Kidney (tissue), 14 donors: ENCODE results near the gene PMEPA1. TPM values are rescaled to one million over a fixed set of nuclear protein-coding genes. Genes with fewer than 3 reads are reported as not detected.

ENCODE experiments used
- DNase-seq, 5 donors: peaks; one replicate each; pipeline ENCODE4 v3.0.0-alpha.2; 2013 to 2020
- FAIRE-seq: peaks from 2 replicates; lab custom pipeline; 2012; peaks lifted over from hg19 to GRCh38; lab: Jason Lieb, UNC
- H3K27ac ChIP-seq, 2 donors: one replicate each; pipeline ENCODE4 v1.7.0; 2013; ENCODE audit warnings: low read depth in 2 of 2, low read length in 2 of 2, inconsistent platforms in 1 of 2
- H3K27me3 ChIP-seq: one replicate; pipeline ENCODE4 v1.7.1; 2013; ENCODE audit warnings: low read length, inconsistent platforms; ENCODE audit not compliant: control insufficient read depth, insufficient read depth
- H3K36me3 ChIP-seq, 3 donors: one replicate each; pipeline versions ENCODE4 v1.7.0 to v1.7.1; 2013; ENCODE audit warnings: low read length in 3 of 3, control low read depth in 1 of 3, inconsistent platforms in 1 of 3; ENCODE audit not compliant: insufficient read depth in 3 of 3, control insufficient read depth in 2 of 3
- H3K4me1 ChIP-seq, 3 donors: one replicate each; pipeline versions ENCODE4 v1.7.0 to v1.7.1; 2013; ENCODE audit warnings: low read length in 3 of 3, inconsistent platforms in 1 of 3, low read depth in 1 of 3; ENCODE audit not compliant: control insufficient read depth in 2 of 3, insufficient read depth in 2 of 3
- H3K4me3 ChIP-seq, 3 donors: one replicate each; pipeline versions ENCODE4 v1.7.0 to v1.8.1; 2013; ENCODE audit warnings: low read length in 3 of 3, control low read depth in 1 of 3, inconsistent platforms in 1 of 3
- H3K9ac ChIP-seq, 3 donors: one replicate each; pipeline versions ENCODE4 v1.7.0 to v1.7.1; 2013; ENCODE audit warnings: low read length in 3 of 3, control low read depth in 1 of 3, inconsistent platforms in 1 of 3
- H3K9me3 ChIP-seq, 3 donors: one replicate each; pipeline versions ENCODE4 v1.7.0 to v1.7.1; 2013; ENCODE audit warnings: low read length in 3 of 3, control low read depth in 1 of 3, inconsistent platforms in 1 of 3; ENCODE audit not compliant: control insufficient read depth in 2 of 3, insufficient read depth in 1 of 3
- intact Hi-C: fragments of 100-400 bp; cut with DNase I; formaldehyde crosslinking; loops from one replicate; pipeline ENCODE4 v1.11.1; 2022
- polyA plus RNA-seq: library from polyadenylated mRNA; stranded (reverse); fragments of 350-450 nt; fragmentation: Illumina TruSeq; extraction: RNeasy Lipid Tissue Mini Kit (QIAGEN cat#74804); gene quantifications from one replicate; pipeline ENCODE4 v1.2.3, GENCODE V29; 2014; ENCODE audit warnings: low read depth, low replicate concordance; ENCODE audit not compliant: insufficient read depth
- total RNA-seq: library from RNA; stranded (reverse); fragmentation: NEBNext Ultra II Directional; extraction: Animal tissue kit (Norgen Biotek cat#: 25700); gene quantifications from one replicate; pipeline ENCODE4 v1.2.1, GENCODE V29; 2021
- TF ChIP-seq, protein P1 (sequence below): IDR thresholded peaks from 3 replicates; pipeline ENCODE4 v1.5.1; 2012; ENCODE audit warnings: mild to moderate bottlenecking, moderate library complexity, borderline replicate concordance; ENCODE audit not compliant: insufficient read depth; ENCODE audit errors: extremely low read depth
- donor health status: control.
- donor health status: control.
- donor health status: control.
- donor health status: control.
- donor health status: control.
- donor health status: DM: yes; HTN: yes; CAD: no.
- donor health status: Normal renal cell carcinoma (clear cell type).

The PMEPA1 gene
- total and polyA plus RNA-seq, 2 donors from 2014 or later, result 12.9 to 30.4 TPM

DNA sequence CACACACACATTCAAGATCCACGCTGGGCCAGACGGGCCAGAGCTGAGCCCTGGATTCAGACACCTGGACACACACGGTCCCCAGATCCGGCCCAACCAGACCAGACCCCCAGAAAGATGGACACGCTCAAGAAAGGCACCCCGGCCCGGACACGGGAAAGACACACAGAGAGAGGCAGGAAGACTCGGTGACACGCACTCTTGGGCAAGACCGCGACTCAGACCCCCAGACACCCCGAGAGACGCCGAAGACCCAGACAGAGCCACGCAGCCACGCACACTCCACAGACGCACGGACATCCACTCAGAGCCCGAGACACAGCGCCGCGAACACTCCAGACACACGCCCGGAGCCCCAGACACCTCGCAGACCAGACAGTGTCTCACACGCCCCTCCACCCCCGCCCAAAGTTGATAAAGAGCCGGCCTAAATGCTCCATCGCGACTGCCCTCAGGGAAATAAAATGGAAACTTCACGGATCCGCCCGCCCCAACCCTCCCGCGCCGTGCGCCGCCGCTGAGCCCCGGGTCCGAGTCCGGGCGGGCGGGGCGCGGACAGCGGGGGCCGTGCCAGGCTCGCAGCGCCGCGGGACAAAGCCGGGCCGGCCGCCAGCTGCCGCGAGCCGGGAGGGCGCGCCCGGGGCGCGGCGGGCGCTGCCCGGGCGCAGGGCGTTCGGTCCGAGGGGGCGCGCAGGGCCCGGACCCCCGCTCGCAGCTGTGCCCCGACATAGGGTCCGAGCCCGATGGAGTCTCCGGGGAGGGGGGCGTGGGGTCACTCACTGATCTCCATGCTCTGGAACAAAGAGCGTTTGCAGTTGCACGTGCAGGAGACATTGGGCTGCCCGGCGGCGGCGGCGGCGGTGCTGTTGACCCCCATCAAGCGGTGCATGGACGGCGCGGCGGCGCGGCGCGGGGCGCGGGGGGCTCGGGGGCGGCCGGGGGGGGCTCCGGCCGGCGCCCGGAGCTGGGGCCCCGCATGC lies 831 bp downstream of the PMEPA1 start:
- intact Hi-C loops, result no loop called here
- DNase-seq, result peak in 4 of 5 donors; percentile 39 to 84 (median 68)

DNA sequence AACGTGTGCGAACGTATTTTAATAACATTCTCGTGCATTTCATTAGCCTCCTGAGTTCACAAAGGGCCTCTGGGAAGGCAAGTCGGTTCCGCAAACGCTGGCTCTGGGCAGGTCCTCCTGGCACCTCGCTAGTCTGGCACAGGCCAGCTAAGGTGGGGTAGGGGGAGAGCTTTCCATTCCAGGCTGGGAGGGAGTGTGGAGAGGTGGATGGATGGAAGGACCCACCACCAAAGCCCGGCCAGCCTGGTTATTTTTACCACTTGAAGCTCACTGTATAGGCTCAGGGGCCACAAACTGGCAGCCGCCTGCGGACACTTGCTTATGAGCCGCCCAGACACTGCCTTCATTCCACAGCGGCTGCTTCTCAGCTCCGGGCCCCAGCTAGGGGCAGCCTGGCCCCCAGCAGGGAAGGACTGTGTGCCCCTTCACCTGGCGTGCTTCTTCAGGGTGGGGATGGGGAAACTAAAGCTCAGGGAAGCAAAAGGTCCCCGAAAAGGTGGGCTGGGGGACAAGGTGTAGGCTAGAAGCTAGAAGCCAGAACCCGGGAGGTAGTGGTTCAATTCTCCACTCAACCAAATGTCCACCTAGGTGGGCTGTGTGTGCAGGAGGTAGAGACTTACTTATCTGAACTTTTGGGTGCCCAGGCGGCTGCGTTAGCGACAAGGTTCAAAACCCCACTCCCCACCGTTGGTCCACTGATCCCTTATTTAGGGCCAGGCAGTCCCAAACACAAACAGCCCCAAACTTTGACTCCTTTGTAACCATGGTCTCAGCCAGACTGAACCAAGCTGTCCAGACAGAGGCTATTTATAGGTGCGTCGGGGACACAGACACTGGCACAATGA lies 1.7 kb downstream of the PMEPA1 start:
- H3K9me3 ChIP-seq, result no peaks in the 10 kb centered on the region
- H3K27me3 ChIP-seq, result no peaks in the 10 kb centered on the region
- intact Hi-C loops, result no loop called here
- no peaks in the 10 kb centered on the region for H3K36me3 ChIP-seq
- peak in 1 of 5 donors; percentile 46 for DNase-seq
- FAIRE-seq, result no peak
- peaks cover 3 to 11% (median 8%) of the 10 kb centered on the region in 3 donors for H3K4me1 ChIP-seq
- H3K9ac ChIP-seq, result peak overlapping the region; percentile 22 to 62 (median 58)
- peak overlapping the region; percentile 64 to 78 (median 73) for H3K4me3 ChIP-seq
- H3K27ac ChIP-seq, result peak overlapping the region; percentile 51 to 60
- TF ChIP-seq, protein P1, sequence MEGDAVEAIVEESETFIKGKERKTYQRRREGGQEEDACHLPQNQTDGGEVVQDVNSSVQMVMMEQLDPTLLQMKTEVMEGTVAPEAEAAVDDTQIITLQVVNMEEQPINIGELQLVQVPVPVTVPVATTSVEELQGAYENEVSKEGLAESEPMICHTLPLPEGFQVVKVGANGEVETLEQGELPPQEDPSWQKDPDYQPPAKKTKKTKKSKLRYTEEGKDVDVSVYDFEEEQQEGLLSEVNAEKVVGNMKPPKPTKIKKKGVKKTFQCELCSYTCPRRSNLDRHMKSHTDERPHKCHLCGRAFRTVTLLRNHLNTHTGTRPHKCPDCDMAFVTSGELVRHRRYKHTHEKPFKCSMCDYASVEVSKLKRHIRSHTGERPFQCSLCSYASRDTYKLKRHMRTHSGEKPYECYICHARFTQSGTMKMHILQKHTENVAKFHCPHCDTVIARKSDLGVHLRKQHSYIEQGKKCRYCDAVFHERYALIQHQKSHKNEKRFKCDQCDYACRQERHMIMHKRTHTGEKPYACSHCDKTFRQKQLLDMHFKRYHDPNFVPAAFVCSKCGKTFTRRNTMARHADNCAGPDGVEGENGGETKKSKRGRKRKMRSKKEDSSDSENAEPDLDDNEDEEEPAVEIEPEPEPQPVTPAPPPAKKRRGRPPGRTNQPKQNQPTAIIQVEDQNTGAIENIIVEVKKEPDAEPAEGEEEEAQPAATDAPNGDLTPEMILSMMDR, result no peak

More for the DNA sequence above, 831 bp downstream of the PMEPA1 start:
- Histone ChIP-seq H3K4me1 (peaks cover 3 to 11% (median 8%) of the 10 kb centered on the region in 3 donors), H3K9me3 (no peaks in the 10 kb centered on the region), H3K4me3 (peak overlapping the region; percentile 64 to 78 (median 73)), H3K36me3 (no peaks in the 10 kb centered on the region), H3K27me3 (no peaks in the 10 kb centered on the region), H3K27ac (peak overlapping the region; percentile 51 to 60), H3K9ac (peak overlapping the region; percentile 22 to 62 (median 58))
- TF ChIP-seq, protein P1, result no peak
- FAIRE-seq, result no peak

DNA sequence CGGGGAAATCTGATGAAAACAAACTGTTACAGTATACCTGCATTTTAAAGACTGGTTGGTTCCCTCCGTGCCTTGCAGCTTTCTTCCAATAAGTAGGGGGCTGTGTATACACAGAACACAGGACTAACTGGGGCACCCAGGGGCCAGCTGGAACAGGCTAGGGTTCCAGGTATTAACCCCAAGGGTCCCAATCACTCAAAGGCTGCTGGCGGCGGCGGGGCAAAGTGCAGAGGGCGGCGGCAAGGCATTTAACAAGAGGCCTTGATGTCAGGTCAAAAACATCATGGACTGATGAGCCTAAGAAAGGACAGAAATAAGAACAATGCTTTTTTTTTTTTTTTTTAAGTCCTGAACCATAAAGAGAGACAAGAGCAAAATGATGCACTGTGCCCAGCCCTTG lies 2.5 kb downstream of the PMEPA1 start:
- intact Hi-C loops, result no loop called here
- no peak for FAIRE-seq
- no peak for DNase-seq
- Histone ChIP-seq H3K27ac (no peak overlapping the region), H3K36me3 (no peaks in the 10 kb centered on the region), H3K9ac (peak overlapping the region in 1 of 3 donors; percentile 1), H3K9me3 (no peaks in the 10 kb centered on the region), H3K4me3 (peak overlapping the region in 1 of 3 donors; percentile 78), H3K4me1 (peaks cover 3 to 11% (median 8%) of the 10 kb centered on the region in 3 donors), H3K27me3 (no peaks in the 10 kb centered on the region)
- TF ChIP-seq, protein P1, result no peak
